Measurements from ENCODE around the gene SGF29. TPM values are rescaled to one million over a fixed set of nuclear protein-coding genes. Genes with fewer than 3 reads are reported as not detected.
"Not testable (repeated sequence)": the region's sequence is repeated elsewhere in the genome, so short reads cannot be mapped to it uniquely, and the experiment has no call there.

Gene SGF29
- total RNA-seq, 1 donor from 2014 or later = 21.6 TPM

- no peaks in the 10 kb centered on the region for H3K36me3 Mint-ChIP-seq
- H3K9me3 Mint-ChIP-seq = no peaks in the 10 kb centered on the region
- H3K27ac Mint-ChIP-seq = no peak overlapping the region
- H3K4me3 Mint-ChIP-seq = no peak overlapping the region
- H3K27me3 Mint-ChIP-seq (ENCODE audit: low read depth) = no peaks in the 10 kb centered on the region
- DNase-seq (ENCODE audit: low spot score in 2 of 2, unreplicated experiment in 2 of 2) = no peak
- TF ChIP-seq CTCF (IDR thresholded peaks at IDR 0.05; ENCODE audit: unreplicated experiment) = no peak
- no peaks in the 10 kb centered on the region for H3K4me1 Mint-ChIP-seq
Measured at GRCh38 chr16:28524681-28525171, 29.0 kb upstream of the SGF29 start.

GRCh38 chr16:28526201-28527099, 27.3 kb upstream of the SGF29 start:
- no peaks in the 10 kb centered on the region for H3K27me3 Mint-ChIP-seq (ENCODE audit: low read depth)
- TF ChIP-seq CTCF (IDR thresholded peaks at IDR 0.05; ENCODE audit: unreplicated experiment) = no peak
- no peak overlapping the region for H3K4me3 Mint-ChIP-seq
- H3K36me3 Mint-ChIP-seq = no peaks in the 10 kb centered on the region
- no peak overlapping the region for H3K27ac Mint-ChIP-seq
- DNase-seq (ENCODE audit: low spot score in 2 of 2, unreplicated experiment in 2 of 2) = no peak
- no peaks in the 10 kb centered on the region for H3K4me1 Mint-ChIP-seq
- H3K9me3 Mint-ChIP-seq = no peaks in the 10 kb centered on the region

GRCh38 chr16:28527100-28527785, 26.5 kb upstream of the SGF29 start:
- DNase-seq (ENCODE audit: low spot score in 2 of 2, unreplicated experiment in 2 of 2); H3K27ac Mint-ChIP-seq; H3K27me3 Mint-ChIP-seq (ENCODE audit: low read depth); H3K4me3 Mint-ChIP-seq; H3K36me3 Mint-ChIP-seq; H3K9me3 Mint-ChIP-seq; H3K4me1 Mint-ChIP-seq: not testable (repeated sequence)

- DNase-seq (ENCODE audit: low spot score in 2 of 2, unreplicated experiment in 2 of 2) = no peak
- no peak for TF ChIP-seq CTCF (IDR thresholded peaks at IDR 0.05; ENCODE audit: unreplicated experiment)
- Mint-ChIP-seq H3K4me3 (no peak overlapping the region), H3K36me3 (no peaks in the 10 kb centered on the region), H3K27ac (no peak overlapping the region), H3K9me3 (no peaks in the 10 kb centered on the region), H3K27me3 (ENCODE audit: low read depth) (no peaks in the 10 kb centered on the region), H3K4me1 (no peaks in the 10 kb centered on the region)
Measured at GRCh38 chr16:28527985-28528384, 25.7 kb upstream of the SGF29 start.

- Mint-ChIP-seq H3K4me3 (no peak overlapping the region), H3K27me3 (ENCODE audit: low read depth) (no peaks in the 10 kb centered on the region)
Measured at GRCh38 chr16:28528463-28528867, 25.3 kb upstream of the SGF29 start.

More at GRCh38 chr16:28528463-28528867, 25.3 kb upstream of the SGF29 start:
- H3K36me3 Mint-ChIP-seq = no peaks in the 10 kb centered on the region
- H3K9me3 Mint-ChIP-seq = no peaks in the 10 kb centered on the region
- no peak for DNase-seq (ENCODE audit: low spot score in 2 of 2, unreplicated experiment in 2 of 2)
- TF ChIP-seq CTCF (IDR thresholded peaks at IDR 0.05; ENCODE audit: unreplicated experiment) = no peak
- H3K27ac Mint-ChIP-seq = no peak overlapping the region
- no peaks in the 10 kb centered on the region for H3K4me1 Mint-ChIP-seq

Data from mesothelial cell of epicardium (in vitro differentiated cells).